ENCODE data around the gene KRTAP1-1.
"Not testable (repeated sequence)": the region's sequence is repeated elsewhere in the genome, so short reads cannot be mapped to it uniquely, and the experiment has no call there.

Gene KRTAP1-1, protein sequence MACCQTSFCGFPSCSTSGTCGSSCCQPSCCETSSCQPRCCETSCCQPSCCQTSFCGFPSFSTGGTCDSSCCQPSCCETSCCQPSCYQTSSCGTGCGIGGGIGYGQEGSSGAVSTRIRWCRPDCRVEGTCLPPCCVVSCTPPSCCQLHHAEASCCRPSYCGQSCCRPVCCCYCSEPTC

DNA sequence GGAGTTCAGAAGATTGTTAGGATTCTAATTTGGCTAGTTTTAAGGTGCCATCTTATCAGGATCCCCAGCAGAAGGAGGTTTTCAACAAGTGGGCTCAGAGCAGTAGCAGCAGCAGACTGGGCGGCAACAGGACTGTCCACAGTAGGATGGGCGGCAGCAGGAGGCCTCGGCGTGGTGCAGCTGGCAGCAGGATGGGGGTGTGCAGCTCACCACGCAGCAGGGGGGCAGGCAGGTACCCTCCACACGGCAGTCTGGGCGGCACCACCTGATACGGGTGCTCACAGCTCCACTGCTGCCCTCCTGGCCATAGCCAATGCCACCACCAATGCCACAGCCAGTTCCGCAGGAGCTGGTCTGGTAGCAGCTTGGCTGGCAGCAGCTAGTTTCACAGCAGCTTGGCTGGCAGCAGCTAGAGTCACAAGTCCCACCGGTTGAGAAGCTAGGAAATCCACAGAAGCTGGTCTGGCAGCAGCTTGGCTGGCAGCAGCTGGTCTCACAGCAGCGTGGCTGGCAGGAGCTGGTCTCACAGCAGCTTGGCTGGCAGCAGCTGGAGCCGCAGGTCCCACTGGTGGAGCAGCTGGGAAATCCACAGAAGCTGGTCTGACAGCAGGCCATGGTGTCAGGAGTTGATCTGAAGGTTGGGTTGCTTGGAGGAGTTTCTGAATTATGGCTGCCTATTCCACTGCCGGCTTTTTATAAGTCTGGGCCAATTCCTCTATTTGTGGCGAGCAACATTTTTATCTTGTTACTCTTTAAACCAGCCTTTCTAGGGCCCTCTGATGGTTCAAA lies at the start of gene KRTAP1-1:
Gene KRTAP1-1 (minus strand): TSS at position 668 of the 789 bp plus-strand sequence. CDS start 53 bp downstream, at position 615.
- peak; percentile 20 for DNase-seq

DNA sequence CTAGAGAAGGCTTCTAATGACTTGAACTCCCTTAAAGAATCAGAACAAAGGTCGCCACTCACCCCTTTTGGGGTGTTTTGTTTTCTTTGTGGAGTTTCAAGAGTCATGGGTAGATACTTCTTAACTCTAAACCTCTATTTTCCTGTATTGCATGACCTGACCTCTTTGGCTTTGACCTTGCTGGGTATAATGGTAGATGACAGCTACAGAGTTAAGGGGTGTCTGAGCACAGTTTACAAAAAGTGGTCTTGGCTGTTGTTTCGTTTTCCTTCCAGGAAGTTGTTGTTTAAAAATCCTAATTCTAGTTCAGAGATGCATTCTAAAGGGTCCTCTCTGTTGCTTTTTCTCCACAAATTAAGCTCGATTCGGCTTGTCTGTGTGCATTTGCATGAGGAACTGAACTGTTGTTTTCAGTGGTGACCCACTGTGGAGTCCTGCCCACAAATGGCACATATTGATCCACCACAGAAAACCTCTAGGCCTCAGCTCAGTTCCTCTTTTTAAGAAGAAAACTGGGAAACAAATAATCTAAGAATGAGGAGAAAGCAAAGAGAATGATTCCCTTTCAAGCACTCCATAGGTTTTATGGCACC lies 47.6 kb upstream of the KRTAP1-1 start:
- not testable (repeated sequence) for DNase-seq

DNA sequence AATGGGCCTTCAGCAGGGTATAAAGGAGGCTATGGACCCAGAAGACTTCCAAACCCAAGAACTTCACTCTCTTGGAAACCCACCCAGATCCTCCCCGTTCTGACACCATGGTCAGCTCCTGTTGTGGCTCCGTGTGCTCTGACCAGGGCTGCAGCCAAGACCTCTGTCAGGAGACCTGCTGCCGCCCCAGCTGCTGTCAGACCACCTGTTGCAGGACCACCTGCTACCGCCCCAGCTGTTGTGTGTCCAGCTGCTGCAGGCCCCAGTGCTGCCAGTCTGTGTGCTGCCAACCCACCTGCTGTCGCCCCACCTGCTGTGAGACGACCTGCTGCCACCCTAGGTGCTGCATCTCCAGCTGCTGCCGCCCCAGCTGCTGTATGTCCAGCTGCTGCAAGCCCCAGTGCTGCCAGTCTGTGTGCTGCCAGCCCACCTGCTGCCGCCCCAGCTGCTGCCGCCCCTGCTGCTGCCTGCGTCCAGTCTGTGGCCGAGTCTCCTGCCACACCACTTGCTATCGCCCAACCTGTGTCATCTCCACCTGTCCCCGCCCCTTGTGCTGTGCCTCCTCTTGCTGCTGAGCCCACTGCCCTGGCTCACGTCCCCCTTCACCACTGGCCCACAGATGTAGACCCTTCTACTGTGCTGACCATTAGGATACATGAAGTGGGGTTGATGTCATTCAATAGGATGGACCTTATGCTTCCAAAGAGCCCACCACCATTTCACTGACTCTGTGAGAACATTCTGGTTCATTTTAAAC lies 43.0 kb upstream of the KRTAP1-1 start, which contains the start of gene KRTAP4-7:
Gene KRTAP4-7 (plus strand): TSS at position 51 of the 757 bp plus-strand sequence. CDS start 57 bp downstream, at position 108.
- DNase-seq: not testable (repeated sequence)

GRCh38 chr17:41083427-41083826 lies 42.2 kb upstream of the KRTAP1-1 start:
- DNase-seq: not testable (repeated sequence)

- no peak for DNase-seq
Measured at GRCh38 chr17:41082626-41083025, 41.4 kb upstream of the KRTAP1-1 start.

GRCh38 chr17:41076788-41077187 lies 35.5 kb upstream of the KRTAP1-1 start:
- DNase-seq: no peak

DNA sequence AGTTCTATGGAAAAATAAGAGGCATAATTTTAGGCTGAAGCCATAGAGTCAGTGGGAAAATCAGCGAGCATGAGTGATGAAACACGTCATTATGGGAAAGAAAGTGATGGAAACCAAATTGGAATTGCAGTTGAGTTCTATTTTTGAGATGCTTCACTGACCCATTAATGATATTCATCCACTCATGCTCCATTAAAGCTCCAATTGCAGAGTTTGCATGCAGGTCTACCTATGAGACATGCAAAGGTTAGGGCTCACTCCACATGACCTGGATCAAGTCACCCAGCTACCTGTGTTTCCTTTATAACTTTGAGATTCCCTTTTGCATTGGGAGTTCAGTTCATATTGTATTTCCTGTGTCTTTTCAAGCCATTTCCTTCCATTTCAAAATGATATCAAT lies 32.4 kb upstream of the KRTAP1-1 start:
- DNase-seq: no peak

- DNase-seq: no peak
Measured at GRCh38 chr17:41071606-41072360, 30.5 kb upstream of the KRTAP1-1 start.

- no peak for DNase-seq
Measured at GRCh38 chr17:41069031-41069430, 27.8 kb upstream of the KRTAP1-1 start.

DNA sequence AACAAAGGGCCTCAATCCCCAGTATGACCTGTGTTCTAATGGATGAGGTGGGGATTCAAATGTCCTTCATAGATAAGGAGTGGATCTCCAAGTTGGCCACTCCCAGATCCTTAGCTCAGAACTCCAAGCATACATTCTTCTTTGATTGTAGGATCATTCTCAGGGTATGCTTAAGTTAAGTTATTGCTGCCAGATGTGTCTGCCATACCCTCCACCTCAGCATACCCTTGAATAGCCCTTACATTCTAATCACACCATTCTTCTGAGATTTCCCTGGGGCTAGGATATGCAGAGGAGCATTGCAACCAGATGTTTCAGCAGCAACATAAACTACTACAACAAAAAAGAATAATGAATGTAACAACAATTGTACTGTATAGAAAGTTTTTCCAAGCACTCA lies 26.0 kb upstream of the KRTAP1-1 start:
- no peak for DNase-seq

GRCh38 chr17:41065829-41066624 lies 24.8 kb upstream of the KRTAP1-1 start, which contains the start of gene KRTAP2-4:
KRTAP2-4 (minus strand) TSS chr17:41065879; CDS start chr17:41065845, 34 bp downstream.
- no peak for DNase-seq

DNA sequence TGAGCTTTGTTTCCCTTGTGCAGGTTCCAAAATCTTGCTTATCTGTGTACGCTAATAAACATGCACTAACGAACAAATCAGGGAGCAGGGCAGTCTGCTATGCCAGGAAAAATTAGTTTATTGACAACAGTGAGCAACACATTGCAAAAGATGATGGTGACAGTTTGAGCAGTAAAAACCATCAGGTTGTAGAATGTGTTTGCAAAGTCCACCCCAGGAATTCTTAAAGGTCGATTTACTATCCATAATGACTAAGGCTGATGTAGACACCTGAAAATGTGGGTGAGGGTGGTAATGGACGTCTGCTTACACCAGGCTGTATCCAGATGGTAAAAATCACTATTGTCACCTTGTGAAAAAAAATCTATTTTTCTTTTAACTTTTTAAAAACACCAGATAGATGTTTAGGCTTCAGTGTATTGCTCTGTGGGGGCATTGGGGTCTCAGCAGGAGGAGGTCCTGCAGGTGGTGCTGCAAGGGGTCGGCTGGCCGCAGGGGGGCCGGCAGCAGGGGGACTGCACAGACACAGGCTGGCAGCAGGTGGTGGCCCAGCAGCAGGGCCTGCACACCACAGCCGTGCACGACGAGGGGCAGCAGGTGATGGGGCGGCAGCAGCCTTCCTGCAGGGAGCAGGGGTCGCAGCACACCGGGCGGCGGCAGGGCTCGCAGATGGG lies 23.9 kb upstream of the KRTAP1-1 start:
- not testable (repeated sequence) for DNase-seq

GRCh38 chr17:41064301-41064700 lies 23.1 kb upstream of the KRTAP1-1 start:
- no peak for DNase-seq

- no peak for DNase-seq
Measured at GRCh38 chr17:41063449-41063848, 22.2 kb upstream of the KRTAP1-1 start.

GRCh38 chr17:41061964-41062363 lies 20.7 kb upstream of the KRTAP1-1 start:
- DNase-seq: no peak

- DNase-seq: no peak
Measured at GRCh38 chr17:41060052-41060604, 18.9 kb upstream of the KRTAP1-1 start, which contains the start of gene KRTAP2-3. KRTAP2-3 (minus strand) TSS chr17:41060114; CDS start chr17:41060050, 64 bp downstream.

DNA sequence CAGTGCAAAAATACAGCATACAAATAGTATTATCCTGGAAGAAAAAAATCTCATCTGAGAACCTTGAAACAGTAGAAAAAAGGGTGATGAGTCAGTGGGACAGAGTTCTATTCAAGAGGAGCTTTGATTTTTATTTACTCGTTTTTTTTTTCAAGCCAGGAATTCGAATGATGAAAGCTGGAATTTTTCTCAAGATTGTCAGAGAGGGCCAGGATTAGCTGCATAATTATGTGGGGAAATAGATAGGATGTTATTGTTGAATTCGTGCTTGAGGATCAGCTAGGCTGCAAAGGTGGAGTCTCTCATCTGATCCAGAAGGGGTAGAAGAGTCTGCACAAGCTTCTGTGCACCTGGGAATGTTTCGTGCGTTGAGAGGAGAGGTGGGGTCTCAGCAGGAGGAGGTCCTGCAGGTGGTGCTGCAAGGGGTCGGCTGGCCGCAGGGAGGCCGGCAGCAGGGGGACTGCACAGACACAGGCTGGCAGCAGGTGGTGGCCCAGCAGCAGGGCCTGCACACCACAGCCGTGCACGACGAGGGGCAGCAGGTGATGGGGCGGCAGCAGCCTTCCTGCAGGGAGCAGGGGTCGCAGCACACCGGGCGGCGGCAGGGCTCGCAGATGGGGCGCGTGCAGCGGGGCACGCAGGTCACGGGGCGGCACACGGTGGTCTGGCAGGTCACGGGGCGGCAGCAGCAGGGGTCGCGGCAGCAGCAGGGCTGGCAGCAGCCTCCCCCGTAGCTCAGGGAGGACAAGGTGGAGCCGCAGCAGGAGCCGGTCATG lies 18.2 kb upstream of the KRTAP1-1 start:
- DNase-seq: not testable (repeated sequence)

DNA sequence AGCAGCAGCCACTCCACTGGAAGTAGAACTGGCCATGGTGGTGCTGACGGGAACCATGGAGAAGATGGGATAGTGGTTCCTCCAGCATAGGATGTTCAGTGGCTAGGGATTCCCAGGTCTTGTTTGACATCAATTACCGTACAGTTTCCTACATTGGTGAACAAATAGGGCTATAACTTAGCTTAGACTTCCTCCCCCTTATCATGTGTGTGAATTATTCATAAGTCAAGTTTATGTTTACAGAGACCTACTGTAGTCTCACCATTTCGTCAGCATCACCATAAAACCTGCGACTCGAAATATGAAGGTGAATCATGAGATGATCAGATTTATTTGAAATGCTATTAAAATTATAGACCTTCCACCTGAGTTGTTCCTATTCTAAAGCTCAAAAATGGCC lies 17.5 kb upstream of the KRTAP1-1 start:
- DNase-seq: no peak

GRCh38 chr17:41057547-41057946 lies 16.3 kb upstream of the KRTAP1-1 start:
- no peak for DNase-seq
